HG03103 (cell line): ENCODE data around the gene RAB44.

Experiments used
- ATAC-seq: cut with Tn5 transposase; IDR thresholded peaks from one replicate; pipeline ENCODE4 v1.9.1; 2021; ENCODE audit warnings: low read depth; ENCODE audit not compliant: unreplicated experiment

Gene RAB44

DNA sequence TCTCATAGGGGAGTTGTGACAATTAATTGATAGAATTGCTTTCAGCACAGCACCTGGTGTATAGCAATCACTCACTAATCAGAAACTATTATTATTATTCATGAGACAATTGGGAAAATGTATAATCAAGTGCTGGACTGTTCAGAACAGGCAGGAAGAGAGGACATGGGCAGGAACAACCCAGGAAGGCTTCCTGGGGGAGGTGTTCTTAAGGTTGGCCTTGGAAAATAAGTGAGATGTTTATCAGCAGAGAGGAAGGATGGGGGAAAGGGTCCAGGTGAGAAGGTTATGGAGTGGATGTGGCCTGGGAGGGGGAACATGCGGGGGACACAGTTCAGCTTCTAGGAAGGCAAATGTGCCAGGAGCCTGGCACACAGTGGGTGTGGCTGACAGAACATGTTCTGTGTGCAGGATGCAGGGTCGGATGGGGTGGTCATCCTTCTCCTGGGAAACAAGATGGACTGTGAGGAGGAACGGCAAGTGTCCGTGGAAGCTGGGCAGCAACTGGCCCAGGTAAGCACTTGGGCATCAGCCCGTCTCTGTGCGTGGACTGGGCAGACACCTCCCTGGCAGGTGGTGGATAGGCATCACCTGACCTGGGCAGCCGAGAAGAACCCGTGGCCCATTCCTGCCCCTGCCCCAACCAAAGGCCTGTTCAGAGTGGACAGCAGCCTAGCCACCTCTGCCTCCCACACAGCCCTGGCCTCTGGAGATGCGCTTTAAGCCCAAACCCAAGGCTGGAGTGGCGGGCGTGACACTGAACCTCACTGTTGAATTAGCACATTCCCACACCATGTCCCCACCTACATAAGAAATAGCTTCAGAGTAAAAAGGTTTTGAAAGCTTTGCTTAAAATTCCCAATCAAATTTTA, 30.9 kb downstream of the RAB44 start:
- no peak for ATAC-seq

DNA sequence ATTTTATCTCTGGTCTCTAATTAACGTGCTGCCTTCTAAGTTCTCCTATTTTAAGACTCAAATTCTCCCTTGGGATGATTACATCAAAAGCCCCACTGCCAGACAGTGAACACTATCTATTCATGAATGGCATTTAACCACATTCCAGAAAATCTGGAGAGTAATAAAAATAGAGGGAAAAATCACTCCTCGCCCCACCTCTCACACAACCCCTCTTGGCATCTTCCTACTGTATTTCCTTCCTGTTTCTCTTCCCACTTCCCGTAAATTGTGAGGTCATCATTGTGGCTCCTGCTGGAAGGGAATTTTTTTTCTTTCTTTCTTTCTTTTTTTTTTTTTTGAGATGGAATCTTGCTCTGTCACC, 31.5 kb downstream of the RAB44 start:
- no peak for ATAC-seq

DNA sequence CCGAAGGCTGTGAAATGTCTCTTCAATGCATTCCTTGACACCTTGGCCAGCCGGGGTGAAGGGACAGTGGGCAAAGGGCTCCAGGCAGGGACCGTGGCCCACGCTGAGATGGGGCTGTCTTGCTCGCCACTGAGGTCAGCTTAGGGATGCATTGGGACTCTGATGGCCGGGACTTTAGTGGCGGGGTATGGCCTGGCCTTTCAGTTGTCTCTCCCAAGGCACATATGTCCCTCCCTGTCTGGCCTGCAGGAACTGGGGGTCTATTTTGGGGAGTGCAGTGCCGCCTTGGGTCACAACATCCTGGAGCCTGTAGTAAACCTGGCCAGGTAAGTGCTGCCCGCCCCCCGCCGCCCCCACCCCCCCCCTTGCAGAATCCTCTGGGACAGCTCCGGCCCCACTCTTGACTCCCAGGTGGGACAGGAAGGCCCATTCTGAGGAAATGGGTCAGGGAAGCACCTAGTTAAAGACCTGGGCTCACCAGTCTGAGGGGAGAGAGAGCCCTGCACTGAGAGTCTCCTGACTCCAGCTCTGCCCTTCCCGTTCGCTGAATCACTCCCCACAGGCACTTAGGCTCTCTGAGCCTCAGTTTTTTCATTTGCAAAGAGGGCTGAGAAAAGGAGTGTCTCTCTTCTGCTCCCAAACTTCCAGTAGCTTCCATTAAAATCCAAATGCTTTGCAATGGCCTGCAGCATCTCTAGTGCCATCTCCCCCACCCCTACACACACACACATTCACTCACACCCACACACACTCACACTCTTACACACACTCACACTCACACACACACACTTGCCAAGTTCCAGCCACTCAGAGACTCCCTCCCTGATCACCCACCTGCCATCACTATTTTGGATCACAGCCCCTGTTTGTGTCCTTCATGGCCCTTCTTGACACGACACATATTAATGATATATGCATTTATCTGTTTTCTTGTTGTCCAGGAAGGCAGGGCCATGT, 33.1 kb downstream of the RAB44 start:
- ATAC-seq, result no peak

DNA sequence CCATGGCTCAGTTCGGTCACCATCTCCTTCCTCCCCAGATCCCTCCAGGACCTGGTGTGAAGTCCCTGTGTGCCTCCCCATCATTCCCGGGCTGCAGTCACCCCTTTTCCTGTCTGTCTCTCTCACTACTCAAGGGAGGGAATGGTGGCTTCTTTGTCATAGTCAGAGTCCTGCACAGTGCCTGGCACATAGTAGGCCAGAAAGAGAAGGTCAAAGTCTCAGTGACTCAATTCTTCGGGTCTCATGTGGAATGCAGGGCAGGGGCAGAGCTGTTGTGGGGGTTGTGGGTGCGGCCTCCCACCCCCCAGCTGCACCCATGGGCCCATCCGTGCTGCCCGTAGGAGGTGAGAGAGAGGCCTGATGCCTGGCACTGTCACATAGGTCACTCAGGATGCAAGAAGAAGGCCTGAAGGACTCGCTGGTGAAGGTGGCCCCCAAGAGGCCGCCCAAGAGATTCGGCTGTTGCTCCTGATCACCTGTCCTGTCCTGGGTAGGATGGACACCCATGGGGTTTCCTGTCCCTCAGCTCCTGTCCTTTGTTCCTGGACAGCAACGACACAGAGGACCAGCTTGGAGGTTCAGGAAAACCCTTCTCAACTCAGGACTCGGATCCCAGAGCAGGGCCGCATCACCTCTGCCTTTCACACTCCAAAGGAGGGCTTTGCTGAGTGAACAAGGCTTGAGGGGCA, 34.1 kb downstream of the RAB44 start:
- ATAC-seq, result no peak

DNA sequence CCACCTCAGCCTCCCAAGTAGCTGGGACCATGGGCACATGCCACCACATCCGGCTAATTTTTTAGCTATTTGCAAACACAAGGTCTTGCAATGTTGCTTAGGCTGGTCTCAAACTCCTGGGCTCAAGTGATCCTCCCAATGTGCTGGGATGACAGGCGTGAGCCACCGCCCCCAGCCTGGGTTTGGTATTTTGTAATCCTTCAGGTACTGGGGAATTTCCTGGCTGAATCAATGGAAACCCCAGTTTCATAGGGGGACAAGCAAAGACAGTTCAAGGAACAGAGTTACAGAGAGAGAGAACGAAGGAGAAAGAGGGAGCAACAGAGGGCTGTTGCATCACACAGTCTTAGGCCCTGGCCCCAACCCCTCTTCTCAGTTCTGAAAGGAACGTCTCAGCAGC, 35.7 kb downstream of the RAB44 start:
- ATAC-seq, result no peak

DNA sequence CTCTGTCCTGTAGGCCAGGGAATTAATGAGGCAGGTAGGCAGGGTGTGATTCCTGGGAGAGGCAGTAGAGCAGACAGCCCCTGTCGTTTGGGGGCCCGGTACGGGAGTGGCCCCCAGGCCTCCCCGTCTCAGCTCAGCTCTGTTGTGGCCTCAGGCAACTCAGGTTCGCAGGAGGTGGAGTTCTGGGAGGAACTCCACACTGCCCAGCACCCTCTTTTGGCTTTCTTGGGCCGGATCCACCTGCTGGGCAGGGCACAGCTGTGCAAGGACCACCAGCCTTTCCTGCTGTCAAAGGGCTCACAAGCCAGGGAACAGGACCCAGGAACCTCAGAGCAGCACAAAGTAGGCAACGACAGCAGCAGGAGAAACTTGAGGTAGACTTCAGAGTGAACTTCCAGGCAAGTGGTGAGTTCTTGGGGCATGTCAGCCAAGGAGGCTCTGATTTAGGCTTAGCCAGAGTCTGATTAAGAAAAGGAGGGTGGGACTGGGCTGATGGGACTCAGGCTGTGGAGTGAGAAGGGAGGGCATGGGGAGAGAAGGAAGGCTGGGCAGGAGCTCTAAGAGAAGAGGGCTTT, 36.9 kb downstream of the RAB44 start:
- ATAC-seq, result no peak

DNA sequence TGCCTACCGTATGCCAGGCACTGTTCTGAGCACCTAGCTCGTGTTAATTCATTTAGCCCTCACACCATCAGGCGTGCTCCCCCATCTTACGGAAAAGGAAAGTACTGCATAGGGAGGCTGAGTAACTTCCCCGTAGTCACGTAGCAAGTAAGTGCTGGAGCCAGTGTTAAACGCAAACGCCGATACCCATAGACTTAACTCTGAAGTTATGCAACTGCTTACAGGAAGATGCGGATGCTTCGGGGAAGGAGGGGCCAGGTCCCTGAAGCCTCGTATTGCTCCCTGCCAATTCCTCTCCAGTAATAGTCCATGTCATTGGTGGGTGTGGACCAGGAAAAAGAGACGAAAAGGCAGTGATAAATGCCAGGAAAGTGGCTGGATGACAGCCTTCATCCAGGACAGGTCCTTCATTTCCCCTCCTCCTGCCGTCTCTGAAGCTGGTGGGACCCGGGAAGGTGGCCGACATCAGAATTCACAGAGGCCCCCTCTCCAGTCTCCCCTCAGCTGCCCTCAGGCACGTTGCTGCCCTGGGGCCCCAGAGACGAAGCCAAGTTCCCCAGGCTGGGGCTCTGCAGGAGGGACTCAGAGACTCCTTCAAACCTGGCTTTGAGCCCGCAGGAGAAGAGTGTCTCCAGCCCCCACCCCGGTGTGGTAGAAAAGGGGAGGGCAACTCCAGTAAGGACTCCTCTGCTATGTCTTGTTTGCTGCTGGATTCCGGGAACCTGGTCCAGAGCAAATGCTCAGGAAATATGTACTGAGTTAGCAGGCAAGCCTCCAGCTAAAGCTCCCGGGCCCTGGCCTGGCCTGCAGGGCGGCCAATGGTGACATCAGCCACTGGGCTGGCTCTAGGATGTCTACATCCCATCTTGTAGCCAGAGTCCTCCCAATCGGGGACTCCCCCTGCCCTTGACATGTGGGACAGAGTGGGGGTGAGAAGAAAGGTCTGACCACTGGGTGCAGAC, 37.8 kb downstream of the RAB44 start:
- ATAC-seq, result no peak

DNA sequence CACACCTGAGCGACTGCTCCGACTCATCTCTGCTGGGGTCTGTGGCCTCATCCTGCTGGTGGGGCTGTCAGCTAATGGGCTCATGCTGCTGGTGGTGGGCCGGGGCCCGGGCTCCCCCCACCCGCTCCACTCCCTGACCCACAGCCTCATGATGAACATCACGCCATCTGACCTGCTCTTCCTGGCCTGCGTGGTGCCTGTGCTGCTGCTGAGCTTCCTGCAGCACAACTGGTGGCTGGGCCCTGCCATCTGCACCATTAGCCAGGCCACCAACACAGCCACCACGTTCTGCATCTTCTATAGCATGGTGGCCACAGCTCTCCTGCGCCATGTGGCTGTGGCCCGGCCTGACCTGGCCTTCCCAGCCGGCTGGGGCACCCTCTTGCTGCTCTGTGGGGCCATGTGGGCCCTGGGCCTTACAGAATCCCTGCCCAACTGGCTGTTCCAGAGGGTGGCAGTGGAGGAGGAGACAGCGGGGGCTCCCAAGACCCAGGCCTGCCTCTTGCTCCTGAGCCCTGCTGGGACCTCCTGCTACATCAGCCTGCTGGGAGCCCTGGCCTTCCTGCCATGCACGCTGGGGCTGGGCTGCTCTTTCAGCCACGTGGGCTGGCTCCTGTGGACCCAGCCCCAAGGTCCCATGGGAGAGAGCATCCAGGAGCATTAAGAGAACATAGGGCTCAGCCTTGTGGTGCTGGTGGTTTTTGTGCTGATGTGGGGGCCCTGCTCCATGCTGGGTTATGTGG, 39.6 kb downstream of the RAB44 start:
- ATAC-seq, result no peak

DNA sequence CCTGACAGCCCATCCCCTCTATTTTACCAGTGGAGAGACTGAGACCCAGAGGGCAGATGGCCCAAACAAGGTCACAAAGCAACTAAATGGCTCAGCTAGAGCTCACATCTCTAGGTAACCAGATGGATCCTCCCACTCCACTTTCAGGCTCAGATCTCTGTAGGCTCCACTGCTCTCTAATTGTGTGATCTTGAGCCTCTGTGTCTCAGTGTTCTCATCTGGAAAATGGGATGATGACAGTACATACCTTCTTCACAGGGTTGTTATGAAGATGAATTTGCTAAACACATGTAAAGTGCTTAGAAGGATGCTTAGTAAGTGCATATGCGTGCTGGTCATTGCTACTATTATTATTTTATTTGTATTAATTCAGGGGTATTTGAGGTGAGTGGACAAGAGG, 40.5 kb downstream of the RAB44 start:
- ATAC-seq, result no peak

DNA sequence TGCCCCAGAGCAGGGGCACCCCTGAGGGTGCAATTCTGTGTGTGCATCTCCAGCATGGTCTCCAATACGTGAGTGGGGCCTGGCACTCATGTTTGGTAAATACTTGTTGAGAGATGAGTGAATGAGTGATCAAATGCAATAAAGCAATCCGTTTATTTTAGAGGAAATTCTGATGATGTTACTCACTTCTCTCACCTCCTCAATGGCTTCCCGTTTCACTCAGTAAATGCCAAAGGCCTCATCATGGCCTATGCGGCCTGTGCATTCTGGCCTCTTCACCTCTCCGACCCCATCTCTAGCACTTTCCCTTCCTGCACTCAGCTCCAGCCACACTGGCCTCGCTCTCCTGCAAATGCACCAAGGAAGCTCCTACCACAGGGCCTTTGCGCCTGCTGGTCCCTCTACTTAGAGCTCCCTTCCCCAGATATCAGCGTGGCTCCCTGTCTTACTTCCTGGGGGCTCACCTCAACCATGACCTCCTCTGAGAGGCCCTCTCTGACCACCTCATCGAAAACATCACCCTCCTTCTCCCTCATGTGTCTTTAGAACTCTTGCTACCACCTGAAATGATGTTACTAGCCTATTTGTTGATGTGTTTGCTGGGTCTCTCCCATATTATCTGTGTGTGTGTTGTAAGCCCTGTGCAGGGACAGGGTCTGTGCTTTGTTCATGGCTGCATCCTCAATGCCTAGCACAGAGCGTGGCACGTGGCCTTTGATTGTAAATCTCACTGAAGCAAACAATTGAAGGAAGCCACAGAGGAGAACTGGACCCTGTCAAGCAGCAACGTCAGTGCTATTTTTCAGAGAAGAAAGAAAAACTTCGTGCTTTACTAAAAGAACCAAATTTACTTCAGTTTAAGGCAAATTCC, 42.6 kb downstream of the RAB44 start:
- ATAC-seq, result no peak

DNA sequence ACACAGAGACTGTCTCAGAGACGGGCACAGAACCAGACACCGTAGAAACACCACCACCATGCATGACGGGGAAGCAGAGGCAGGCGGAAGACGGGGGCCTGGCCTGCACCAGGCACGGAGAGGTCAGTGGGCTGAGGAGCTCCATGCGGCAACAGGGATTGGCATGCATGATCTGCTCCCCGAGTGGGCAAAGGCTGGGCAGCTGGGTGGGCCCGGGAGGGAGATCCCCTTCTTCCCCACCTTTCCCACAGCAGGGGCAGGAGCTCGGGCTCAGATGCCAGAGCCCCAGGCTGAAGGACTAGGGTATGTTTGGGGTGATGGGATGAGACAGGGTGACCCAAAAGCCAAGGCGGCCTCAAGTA, 43.2 kb downstream of the RAB44 start:
- ATAC-seq, result no peak

DNA sequence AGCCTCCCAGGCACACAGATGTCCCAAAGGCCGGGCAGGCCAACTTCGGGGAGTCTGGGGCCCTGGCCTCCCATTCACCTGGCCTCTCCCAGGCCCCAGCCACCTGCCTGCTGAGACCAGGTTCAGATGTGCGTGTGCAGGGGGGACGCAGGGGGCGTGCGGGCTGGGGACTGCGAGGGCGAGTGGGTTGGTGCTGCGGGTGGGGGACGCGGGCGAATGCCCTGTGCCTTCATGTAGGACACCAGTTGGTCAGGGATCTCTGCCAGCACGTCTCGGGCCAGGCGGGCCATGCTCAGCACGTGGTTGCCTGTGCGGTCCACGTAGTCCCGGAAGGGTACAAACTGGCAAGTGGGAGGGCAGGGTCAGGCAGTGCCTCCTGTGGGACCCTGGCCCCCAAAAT, 44.5 kb downstream of the RAB44 start:
- no peak for ATAC-seq

DNA sequence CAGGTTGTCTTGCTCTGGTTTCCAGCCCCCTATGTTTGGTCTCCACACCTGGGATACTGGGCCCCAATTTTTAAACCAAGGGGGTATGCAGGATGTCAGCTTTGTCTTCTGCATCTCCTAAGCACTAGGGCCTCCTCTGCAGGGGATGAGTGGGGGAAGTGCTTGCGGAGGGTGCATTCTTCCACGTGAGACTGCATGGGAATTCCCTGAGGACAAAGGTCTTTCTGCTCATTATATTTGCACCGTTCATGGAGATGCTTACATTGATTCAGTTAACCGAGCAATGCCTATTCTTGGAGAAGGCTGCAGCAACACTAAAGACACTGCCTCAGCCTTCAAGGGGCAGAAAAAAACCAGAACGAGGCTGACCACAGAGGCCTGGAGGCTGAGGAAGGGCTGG, 45.4 kb downstream of the RAB44 start:
- ATAC-seq, result no peak

DNA sequence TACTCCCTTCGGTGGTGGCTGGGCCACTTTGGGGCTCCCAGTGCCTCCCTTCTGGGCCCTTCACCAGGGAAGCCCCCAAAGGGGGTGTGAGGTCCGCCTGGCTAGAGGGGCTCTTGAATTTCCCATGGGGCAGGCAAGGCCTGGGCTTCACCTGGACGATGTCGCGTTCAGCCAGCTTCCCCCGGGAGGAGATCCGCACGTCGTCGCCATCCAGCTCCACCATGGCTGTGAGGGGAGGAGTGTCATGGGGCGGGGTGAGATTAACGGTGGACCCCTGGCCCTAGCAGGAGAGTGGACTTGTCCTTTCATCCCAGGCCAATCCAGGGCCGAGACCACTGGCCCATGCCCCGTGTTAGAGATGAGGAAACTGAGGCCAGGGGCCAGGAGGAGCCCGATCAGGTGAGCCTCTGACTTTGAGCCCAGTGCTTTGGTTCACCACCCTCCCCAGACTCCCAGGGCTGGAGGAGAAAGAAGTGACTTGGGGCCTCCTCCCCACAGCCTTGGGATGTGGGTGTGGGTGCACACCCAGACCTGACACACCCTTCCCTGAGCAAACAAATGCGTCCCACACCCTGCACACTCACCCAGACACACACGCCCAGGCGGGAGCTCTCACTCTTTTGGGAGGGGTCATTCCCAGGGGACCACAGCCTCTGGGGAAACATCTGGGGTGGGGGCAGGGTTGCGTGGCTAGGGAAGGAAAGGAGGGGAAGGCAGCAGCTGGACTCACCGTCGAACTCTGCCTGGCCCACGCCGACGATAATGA, 46.1 kb downstream of the RAB44 start:
- ATAC-seq, result no peak

DNA sequence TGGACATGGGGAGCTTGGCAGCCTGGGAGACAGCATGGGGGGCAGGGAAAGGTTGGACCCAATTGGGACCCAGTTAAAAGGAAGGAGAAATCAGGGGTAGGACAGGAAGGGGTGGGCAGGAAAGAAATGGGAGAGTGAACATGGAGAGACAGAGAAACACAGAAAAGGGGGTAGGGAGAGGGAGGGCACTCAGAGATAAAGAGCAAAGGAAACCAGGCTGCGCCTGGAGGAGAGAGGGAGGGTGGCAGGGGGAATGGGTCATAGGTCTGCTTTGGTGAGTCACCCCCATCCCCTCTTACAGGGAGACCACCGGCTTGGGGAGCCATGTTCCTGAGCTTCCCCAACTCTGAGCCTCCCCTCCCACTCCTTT, 46.7 kb downstream of the RAB44 start:
- ATAC-seq, result no peak

DNA sequence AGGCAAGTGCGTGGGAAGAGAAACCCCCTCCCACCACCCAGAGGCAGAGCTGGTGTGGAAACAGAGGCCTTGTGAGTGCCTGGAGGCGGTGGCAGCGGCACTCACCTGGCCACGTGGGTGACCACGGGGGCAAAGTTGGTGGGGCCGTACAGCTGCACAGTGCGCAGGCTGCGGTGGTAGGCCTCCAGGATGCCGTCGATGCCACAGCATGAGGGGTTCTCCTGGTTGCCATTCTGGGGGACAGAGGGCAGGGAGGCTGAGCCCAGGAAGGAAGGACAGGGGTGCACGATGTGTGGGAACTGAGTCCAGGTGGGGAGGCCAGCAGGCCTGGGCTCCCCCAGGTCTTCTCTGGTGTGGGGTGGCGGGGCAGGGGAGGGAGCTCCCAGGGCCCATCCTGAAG, 47.7 kb downstream of the RAB44 start:
- ATAC-seq, result no peak

DNA sequence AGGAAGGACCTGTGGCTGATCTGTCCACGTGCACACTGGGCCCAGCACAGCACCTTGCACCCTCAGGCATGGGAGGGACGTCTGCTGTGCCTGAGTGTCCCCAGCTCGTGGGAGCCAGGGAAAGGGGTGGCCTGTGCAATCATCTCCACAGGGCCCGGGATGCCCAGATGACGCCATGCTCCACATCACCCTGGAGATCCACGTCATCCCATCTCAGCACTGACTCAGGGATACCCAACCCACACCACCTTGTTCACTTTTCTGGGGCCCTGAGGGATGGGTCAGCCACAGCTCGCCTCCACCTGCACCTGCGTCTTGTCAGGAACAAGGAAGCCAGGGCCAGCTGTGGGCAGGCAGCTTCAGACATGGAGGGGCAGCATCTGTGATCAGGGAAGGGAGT, 48.2 kb downstream of the RAB44 start:
- ATAC-seq, result no peak
